ENCODE data around the gene VWA3A. TPM values are rescaled to one million over a fixed set of nuclear protein-coding genes. Genes with fewer than 3 reads are reported as not detected.

Gene VWA3A
- polyA plus RNA-seq, 6 donors from 2014 or later: 0.08 TPM; not detected in 5

Other genes with a start within 250 kb of the VWA3A start
- 10 to 100 TPM in 2 of 6 donors, 1 to 10 TPM in 4; 2.9 to 32.8 (median 8.6) TPM for gene NPIPB4, start 234.8 kb upstream of the VWA3A start, polyA plus RNA-seq (ENCODE audit: low read depth in 6 of 6)
- gene UQCRC2, start 139.2 kb upstream of the VWA3A start, polyA plus RNA-seq (ENCODE audit: low read depth in 6 of 6): 100 to 1,000 TPM; 153 to 292 (median 181) TPM
- gene PDZD9, start 91.4 kb upstream of the VWA3A start, polyA plus RNA-seq (ENCODE audit: low read depth in 6 of 6): under 1 TPM in 1 of 6 donors, not detected in 5; 0.29 TPM
- gene MOSMO, start 84.4 kb upstream of the VWA3A start, polyA plus RNA-seq (ENCODE audit: low read depth in 6 of 6): 1 to 10 TPM; 3.1 to 7.1 (median 6.2) TPM
- 1 to 10 TPM in 1 of 6 donors, under 1 TPM in 4, not detected in 1; 0.21 to 1.2 (median 0.81) TPM for gene SDR42E2, start 70.0 kb downstream of the VWA3A start, polyA plus RNA-seq (ENCODE audit: low read depth in 6 of 6)
- 1 to 10 TPM; 1.2 to 2.9 (median 1.8) TPM for gene EEF2K, start 113.7 kb downstream of the VWA3A start, polyA plus RNA-seq (ENCODE audit: low read depth in 6 of 6)
- 10 to 100 TPM in 5 of 6 donors, 1 to 10 TPM in 1; 8.8 to 15.9 (median 12.5) TPM for gene POLR3E, start 204.9 kb downstream of the VWA3A start, polyA plus RNA-seq (ENCODE audit: low read depth in 6 of 6)